Measurements from ENCODE around the gene REPIN1.

The REPIN1 gene

DNA sequence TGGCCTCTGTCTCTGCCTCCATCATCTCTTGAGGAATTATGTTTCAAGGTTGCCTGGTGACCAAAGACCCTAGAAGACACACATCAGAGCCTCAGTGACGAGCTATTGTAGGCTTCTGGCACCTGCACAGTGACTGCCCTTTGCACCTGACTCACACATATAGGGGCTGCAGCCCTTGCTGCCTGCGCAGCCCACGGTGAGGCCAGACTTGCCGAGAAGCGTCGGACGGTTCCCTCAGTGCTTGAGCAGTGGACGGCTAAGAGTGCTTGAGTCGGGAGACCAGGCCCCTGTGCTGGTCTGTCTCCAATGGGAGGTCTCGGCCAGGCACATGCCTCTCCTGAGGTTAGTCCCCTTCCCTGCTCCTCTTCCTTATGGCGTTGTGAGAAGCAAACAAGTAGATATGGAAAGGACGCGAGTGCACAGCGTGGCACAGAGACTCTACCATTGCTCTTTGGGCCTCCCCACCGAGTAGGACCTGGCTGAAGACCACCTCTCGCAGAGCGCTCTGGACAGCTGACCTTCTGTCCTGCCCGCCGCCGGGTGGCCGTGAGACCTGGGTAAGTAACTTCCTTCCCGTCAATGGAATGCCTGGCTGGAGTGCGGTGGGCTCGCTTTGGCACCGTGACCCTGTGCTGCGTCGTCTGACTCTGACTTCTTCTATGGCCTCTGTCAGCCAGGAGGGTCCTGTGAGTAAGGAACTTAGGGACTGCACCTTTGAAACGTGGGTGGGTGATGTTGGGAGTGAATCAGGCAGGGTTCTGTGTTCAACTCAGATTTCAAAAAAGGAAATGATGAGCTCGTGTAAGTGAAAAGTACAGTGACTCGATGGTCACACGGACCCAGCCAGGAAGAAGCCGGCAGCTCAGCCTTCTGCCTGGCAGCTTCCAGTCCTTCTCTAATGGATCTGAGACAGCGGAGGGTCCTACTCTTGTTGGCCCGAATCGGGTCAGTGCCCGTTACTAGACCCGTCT lies 44.2 kb downstream of the REPIN1 start:
- Histone ChIP-seq H3K36me3 (ENCODE audit: control insufficient read depth, insufficient read depth, low read length) (peaks cover 6% of the 10 kb centered on the region), H3K27me3 (ENCODE audit: control insufficient read depth, insufficient read depth, low read length) (no peaks in the 10 kb centered on the region; the same call in 1 of the 2 replicates), H3K9me3 (ENCODE audit: control insufficient read depth, insufficient read depth, low read length) (no peaks in the 10 kb centered on the region), H3K27ac (ENCODE audit: low read length) (no peak overlapping the region), H3K4me1 (ENCODE audit: control insufficient read depth, insufficient read depth, low read length) (no peaks in the 10 kb centered on the region), H3K4me3 (ENCODE audit: low read length) (no peak overlapping the region)
- WGBS (ENCODE audit: insufficient coverage, insufficient read length): no CpG with 5 or more reads among the region's 37 CpGs
- no peak for DNase-seq (ENCODE audit: low read depth, low spot score)

DNA sequence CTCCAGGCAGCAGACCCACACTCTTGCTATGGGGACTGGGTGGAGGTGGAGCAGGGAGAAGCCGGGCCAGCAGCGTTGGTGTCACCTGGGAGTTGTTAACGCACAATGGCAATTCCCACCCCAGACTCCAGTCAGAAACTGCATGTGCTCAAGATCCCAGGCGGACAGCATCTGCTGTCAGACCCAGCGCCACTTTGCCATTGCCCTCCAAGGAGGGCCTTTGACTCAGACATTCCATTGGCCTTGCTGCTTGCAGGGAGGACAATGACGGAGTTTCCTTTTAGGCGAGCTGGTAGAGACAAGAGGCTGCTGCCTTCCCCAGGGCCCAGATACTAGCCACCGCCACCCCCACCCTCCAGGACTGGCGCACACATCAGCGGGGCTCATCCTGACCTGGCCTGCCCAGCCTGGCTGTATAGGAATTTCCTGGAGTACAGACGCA lies 45.0 kb downstream of the REPIN1 start:
- H3K9me3 ChIP-seq (ENCODE audit: control insufficient read depth, insufficient read depth, low read length): no peaks in the 10 kb centered on the region
- DNase-seq (ENCODE audit: low read depth, low spot score): no peak
- no peak overlapping the region for H3K27ac ChIP-seq (ENCODE audit: low read length)
- no peak overlapping the region for H3K4me3 ChIP-seq (ENCODE audit: low read length)
- H3K36me3 ChIP-seq (ENCODE audit: control insufficient read depth, insufficient read depth, low read length): no peaks in the 10 kb centered on the region
- no CpG with 5 or more reads among the region's 11 CpGs for WGBS (ENCODE audit: insufficient coverage, insufficient read length)
- H3K4me1 ChIP-seq (ENCODE audit: control insufficient read depth, insufficient read depth, low read length): no peaks in the 10 kb centered on the region
- no peaks in the 10 kb centered on the region; the same call in 1 of the 2 replicates for H3K27me3 ChIP-seq (ENCODE audit: control insufficient read depth, insufficient read depth, low read length)

DNA sequence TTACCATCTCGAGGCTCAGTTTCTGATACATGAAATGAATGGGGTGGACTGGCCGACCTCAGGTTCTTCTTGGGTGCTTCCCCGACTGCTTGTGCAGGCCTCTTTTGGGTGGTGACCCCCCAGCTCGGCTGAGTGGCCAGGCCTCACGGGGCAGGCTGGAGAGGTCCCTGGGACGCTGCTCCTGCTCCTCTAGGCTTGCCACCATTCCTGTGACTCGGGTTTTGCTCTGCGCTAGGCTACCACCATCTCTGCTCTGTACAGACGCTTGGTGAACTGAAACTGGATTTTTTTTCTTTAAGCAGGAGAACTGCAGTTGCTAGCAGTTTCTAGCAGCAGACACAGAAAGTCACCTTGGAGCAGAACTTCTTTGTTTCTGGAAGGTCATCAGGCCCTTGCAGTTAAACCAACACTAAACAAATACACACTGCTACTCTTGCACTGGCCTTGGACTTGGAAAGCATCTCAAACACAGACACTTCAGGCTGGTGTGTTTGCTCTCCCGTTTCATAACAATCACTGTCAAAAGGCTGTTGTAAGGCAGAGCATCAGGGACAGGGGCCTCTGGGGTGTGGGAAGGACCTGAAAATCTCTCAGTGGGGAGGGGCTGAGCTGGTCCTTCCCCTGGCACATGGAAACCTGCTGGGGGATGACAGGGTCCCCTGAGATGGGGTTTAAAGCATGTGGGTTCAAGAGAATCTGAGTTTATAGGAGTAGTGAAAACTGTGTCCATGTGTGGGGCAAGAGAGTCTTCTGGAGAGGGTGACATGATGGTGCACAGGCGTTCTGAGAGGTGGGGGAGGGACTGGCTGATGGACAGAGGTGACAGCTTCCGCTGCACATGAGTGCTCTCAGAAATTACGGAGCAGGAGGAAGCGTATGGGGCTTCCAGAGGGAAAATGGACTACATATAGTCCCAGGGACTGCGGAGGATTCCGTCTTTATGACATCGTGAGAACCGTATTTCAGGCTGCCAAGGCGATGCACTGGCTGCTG lies 46.8 kb downstream of the REPIN1 start:
- no peak overlapping the region for H3K4me3 ChIP-seq (ENCODE audit: low read length)
- no peaks in the 10 kb centered on the region for H3K36me3 ChIP-seq (ENCODE audit: control insufficient read depth, insufficient read depth, low read length)
- no peaks in the 10 kb centered on the region for H3K4me1 ChIP-seq (ENCODE audit: control insufficient read depth, insufficient read depth, low read length)
- H3K27ac ChIP-seq (ENCODE audit: low read length): no peak overlapping the region
- H3K27me3 ChIP-seq (ENCODE audit: control insufficient read depth, insufficient read depth, low read length): no peaks in the 10 kb centered on the region; the same call in 1 of the 2 replicates
- no peaks in the 10 kb centered on the region for H3K9me3 ChIP-seq (ENCODE audit: control insufficient read depth, insufficient read depth, low read length)
- no peak for DNase-seq (ENCODE audit: low read depth, low spot score)
- WGBS (ENCODE audit: insufficient coverage, insufficient read length): no CpG with 5 or more reads among the region's 19 CpGs

DNA sequence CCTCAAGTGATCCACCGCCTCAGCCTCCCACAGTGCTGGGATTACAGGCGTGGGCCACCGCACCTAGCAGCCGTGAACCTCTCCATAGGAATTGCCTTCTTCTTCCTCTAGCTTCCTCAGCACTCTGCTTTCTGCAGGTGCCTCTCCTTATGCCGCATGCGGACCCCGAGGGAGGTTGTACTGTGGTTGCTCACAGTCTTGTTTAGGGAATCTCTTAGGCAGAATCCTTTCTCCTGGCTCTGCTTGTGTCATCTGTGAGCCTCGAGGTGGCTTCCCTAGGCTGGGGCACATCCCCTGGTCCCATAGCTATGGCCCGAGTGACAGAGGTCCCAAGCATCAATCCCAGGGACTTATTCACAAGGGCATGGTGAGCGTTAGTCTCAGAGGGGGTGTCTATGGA lies 48.6 kb downstream of the REPIN1 start:
- no CpG with 5 or more reads among the region's 10 CpGs for WGBS (ENCODE audit: insufficient coverage, insufficient read length)
- Histone ChIP-seq H3K4me1 (ENCODE audit: control insufficient read depth, insufficient read depth, low read length) (no peaks in the 10 kb centered on the region), H3K27ac (ENCODE audit: low read length) (no peak overlapping the region)

DNA sequence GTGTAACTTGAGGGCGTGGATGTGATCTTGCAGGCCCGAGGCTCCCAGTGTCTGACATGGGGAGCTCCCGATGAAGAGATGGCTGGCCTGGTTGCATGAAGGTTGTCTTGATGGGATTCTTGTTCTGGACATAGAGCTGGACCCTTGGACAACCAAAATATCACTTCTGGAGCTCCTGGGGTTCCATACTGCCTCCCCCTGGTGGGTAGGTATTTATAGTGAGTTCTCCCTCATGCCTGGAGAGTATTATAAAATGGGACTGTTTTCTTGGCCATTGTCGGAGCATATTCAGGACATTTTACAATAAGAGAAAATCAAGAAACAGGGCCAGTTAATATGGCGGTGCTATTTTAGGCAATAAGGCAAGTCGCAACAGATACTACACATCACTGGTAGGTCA lies 49.2 kb downstream of the REPIN1 start:
- no peak overlapping the region for H3K27ac ChIP-seq (ENCODE audit: low read length)
- no peaks in the 10 kb centered on the region for H3K9me3 ChIP-seq (ENCODE audit: control insufficient read depth, insufficient read depth, low read length)
- H3K4me1 ChIP-seq (ENCODE audit: control insufficient read depth, insufficient read depth, low read length): no peaks in the 10 kb centered on the region
- no CpG with 5 or more reads among the region's 6 CpGs for WGBS (ENCODE audit: insufficient coverage, insufficient read length)
- H3K36me3 ChIP-seq (ENCODE audit: control insufficient read depth, insufficient read depth, low read length): no peaks in the 10 kb centered on the region
- DNase-seq (ENCODE audit: low read depth, low spot score): no peak
- no peak overlapping the region for H3K4me3 ChIP-seq (ENCODE audit: low read length)
- no peaks in the 10 kb centered on the region; the same call in 1 of the 2 replicates for H3K27me3 ChIP-seq (ENCODE audit: control insufficient read depth, insufficient read depth, low read length)

More for the DNA sequence above, 48.6 kb downstream of the REPIN1 start:
- Histone ChIP-seq H3K36me3 (ENCODE audit: control insufficient read depth, insufficient read depth, low read length) (no peaks in the 10 kb centered on the region), H3K27me3 (ENCODE audit: control insufficient read depth, insufficient read depth, low read length) (no peaks in the 10 kb centered on the region; the same call in 1 of the 2 replicates), H3K4me3 (ENCODE audit: low read length) (no peak overlapping the region), H3K9me3 (ENCODE audit: control insufficient read depth, insufficient read depth, low read length) (no peaks in the 10 kb centered on the region)
- no peak for DNase-seq (ENCODE audit: low read depth, low spot score)

DNA sequence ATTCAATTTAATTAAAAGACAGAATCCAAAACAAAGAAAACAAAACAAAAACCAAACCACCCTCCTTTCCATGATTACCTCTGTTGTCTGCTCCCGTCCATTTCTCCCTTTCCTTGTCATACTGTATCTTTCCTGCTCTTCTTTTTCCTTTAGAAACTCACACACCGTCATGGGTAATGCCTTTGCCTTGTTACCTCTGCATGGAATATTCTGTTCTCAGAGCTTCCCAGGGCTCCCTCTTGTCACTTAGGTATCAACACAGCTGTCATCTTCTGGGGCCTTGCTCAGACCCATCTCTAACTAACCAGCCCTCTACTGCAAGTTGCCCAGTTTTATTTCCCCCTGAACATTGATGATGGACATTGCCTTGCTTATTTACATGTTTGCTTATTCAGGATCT lies 51.6 kb downstream of the REPIN1 start:
- H3K27ac ChIP-seq (ENCODE audit: low read length): no peak overlapping the region
- no peaks in the 10 kb centered on the region for H3K36me3 ChIP-seq (ENCODE audit: control insufficient read depth, insufficient read depth, low read length)
- no CpG with 5 or more reads among the region's 2 CpGs for WGBS (ENCODE audit: insufficient coverage, insufficient read length)

DNA sequence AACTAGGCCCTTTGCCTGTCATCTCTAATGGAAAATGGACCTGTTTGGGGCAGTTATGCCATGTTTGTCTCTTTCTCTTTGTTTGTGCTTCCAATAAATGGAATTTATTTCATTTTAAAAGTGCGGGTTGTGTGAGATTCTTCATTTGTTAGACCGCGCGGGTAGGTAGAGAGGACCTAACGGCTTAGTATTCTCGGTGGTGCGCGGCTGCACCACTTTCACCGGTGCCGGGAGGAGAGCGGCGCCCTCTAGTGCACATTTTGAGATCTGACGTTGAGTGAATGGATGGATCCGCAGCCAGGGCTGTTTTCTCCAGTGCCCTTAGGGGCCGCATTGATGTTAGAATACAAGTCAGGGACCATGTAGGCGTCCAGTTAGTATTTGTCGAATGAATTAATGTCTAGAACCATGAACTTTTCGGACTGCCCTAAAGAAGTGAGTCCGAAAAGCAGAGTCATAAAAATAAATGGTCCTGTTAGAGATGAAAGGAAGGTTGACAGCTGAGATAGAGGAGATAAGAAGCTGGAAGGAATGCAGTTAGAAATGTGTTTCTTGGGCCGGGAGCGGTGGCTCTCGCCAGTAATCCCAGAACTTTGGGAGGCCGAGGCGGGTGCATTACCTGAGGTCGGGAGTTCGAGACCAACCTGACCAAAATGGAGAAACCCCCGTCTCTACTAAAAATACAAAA lies 52.5 kb downstream of the REPIN1 start:
- no peaks in the 10 kb centered on the region; the same call in 1 of the 2 replicates for H3K27me3 ChIP-seq (ENCODE audit: control insufficient read depth, insufficient read depth, low read length)
- H3K4me1 ChIP-seq (ENCODE audit: control insufficient read depth, insufficient read depth, low read length): no peaks in the 10 kb centered on the region
- DNase-seq (ENCODE audit: low read depth, low spot score): no peak
- H3K27ac ChIP-seq (ENCODE audit: low read length): no peak overlapping the region
- no peaks in the 10 kb centered on the region for H3K36me3 ChIP-seq (ENCODE audit: control insufficient read depth, insufficient read depth, low read length)
- no CpG with 5 or more reads among the region's 27 CpGs for WGBS (ENCODE audit: insufficient coverage, insufficient read length)
- H3K9me3 ChIP-seq (ENCODE audit: control insufficient read depth, insufficient read depth, low read length): no peaks in the 10 kb centered on the region
- no peak overlapping the region for H3K4me3 ChIP-seq (ENCODE audit: low read length)

More for the DNA sequence above, 51.6 kb downstream of the REPIN1 start:
- no peaks in the 10 kb centered on the region for H3K4me1 ChIP-seq (ENCODE audit: control insufficient read depth, insufficient read depth, low read length)
- no peak overlapping the region for H3K4me3 ChIP-seq (ENCODE audit: low read length)
- no peaks in the 10 kb centered on the region for H3K9me3 ChIP-seq (ENCODE audit: control insufficient read depth, insufficient read depth, low read length)
- DNase-seq (ENCODE audit: low read depth, low spot score): no peak
- no peaks in the 10 kb centered on the region; the same call in 1 of the 2 replicates for H3K27me3 ChIP-seq (ENCODE audit: control insufficient read depth, insufficient read depth, low read length)

DNA sequence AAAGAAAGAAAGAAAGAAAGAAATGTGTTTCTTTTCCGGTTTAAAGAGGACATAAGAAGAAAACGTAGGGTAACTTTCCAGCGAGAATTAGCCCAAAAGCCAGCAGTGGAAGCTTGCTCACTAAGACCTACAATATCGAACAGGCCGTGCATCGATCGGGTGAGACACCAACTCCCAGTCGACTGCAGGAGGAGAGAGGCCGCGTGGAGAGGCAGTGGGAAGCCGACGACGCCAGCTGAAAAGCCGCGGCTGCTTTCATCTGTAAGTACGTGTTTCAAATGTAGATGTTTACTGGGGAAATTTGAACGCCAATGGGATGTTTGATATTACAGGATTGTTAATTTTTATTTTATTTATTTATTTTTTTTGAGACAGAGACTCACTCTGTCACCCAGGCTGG lies 53.2 kb downstream of the REPIN1 start:
- Histone ChIP-seq H3K27ac (ENCODE audit: low read length) (no peak overlapping the region), H3K4me1 (ENCODE audit: control insufficient read depth, insufficient read depth, low read length) (no peaks in the 10 kb centered on the region), H3K4me3 (ENCODE audit: low read length) (no peak overlapping the region), H3K27me3 (ENCODE audit: control insufficient read depth, insufficient read depth, low read length) (no peaks in the 10 kb centered on the region; the same call in 1 of the 2 replicates), H3K36me3 (ENCODE audit: control insufficient read depth, insufficient read depth, low read length) (no peaks in the 10 kb centered on the region), H3K9me3 (ENCODE audit: control insufficient read depth, insufficient read depth, low read length) (no peaks in the 10 kb centered on the region)
- WGBS (ENCODE audit: insufficient coverage, insufficient read length): 100% methylated on average over 1 of the region's 17 CpGs
- no peak for DNase-seq (ENCODE audit: low read depth, low spot score)
